Measurements from ENCODE around the gene C9orf85. TPM values are rescaled to one million over a fixed set of nuclear protein-coding genes. Genes with fewer than 3 reads are reported as not detected.

The C9orf85 gene
- total and polyA plus RNA-seq, 9 of the 15 experiments (the other 6 are each of a cell fraction or from before 2014, with no cell fraction given) = 6.7 to 17.6 (median 13.0) TPM

DNA sequence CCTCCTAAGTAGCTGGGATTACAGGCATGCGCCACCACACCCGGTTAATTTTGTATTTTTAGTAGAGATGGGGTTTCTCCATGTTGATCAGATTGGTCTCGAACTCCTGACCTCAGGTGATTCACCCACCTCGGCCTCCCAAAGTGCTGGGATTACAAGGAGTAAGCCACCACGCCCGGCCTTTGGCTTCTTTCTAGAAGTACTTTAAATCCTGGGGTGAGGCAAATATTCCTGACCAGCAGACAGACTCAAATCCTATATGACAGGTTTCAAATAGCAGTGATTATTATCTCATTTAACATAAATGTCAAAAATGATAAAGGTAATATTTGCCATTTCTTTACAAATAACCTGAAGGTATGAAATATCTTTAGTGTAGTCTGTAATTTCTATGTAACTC, 36.1 kb upstream of the C9orf85 start (continued):
- TF ChIP-seq ILF3 (IDR thresholded peaks at IDR 0.05; ENCODE audit: borderline replicate concordance) (no peak), ZNF232 (CRISPR knock-in tag; IDR thresholded peaks at IDR 0.05) (no peak), MCM5 (IDR thresholded peaks at IDR 0.05; ENCODE audit: low read depth) (no peak), NCOA6 (IDR thresholded peaks at IDR 0.05) (no peak), POLR2AphosphoS2 (IDR thresholded peaks at IDR 0.05; ENCODE audit: low read length) (no peak), PURB (CRISPR knock-in tag; IDR thresholded peaks at IDR 0.05; ENCODE audit: low read depth) (no peak)
- TF ChIP-seq, protein P1, sequence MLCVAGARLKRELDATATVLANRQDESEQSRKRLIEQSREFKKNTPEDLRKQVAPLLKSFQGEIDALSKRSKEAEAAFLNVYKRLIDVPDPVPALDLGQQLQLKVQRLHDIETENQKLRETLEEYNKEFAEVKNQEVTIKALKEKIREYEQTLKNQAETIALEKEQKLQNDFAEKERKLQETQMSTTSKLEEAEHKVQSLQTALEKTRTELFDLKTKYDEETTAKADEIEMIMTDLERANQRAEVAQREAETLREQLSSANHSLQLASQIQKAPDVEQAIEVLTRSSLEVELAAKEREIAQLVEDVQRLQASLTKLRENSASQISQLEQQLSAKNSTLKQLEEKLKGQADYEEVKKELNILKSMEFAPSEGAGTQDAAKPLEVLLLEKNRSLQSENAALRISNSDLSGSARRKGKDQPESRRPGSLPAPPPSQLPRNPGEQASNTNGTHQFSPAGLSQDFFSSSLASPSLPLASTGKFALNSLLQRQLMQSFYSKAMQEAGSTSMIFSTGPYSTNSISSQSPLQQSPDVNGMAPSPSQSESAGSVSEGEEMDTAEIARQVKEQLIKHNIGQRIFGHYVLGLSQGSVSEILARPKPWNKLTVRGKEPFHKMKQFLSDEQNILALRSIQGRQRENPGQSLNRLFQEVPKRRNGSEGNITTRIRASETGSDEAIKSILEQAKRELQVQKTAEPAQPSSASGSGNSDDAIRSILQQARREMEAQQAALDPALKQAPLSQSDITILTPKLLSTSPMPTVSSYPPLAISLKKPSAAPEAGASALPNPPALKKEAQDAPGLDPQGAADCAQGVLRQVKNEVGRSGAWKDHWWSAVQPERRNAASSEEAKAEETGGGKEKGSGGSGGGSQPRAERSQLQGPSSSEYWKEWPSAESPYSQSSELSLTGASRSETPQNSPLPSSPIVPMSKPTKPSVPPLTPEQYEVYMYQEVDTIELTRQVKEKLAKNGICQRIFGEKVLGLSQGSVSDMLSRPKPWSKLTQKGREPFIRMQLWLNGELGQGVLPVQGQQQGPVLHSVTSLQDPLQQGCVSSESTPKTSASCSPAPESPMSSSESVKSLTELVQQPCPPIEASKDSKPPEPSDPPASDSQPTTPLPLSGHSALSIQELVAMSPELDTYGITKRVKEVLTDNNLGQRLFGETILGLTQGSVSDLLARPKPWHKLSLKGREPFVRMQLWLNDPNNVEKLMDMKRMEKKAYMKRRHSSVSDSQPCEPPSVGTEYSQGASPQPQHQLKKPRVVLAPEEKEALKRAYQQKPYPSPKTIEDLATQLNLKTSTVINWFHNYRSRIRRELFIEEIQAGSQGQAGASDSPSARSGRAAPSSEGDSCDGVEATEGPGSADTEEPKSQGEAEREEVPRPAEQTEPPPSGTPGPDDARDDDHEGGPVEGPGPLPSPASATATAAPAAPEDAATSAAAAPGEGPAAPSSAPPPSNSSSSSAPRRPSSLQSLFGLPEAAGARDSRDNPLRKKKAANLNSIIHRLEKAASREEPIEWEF (CRISPR knock-in tag; IDR thresholded peaks at IDR 0.05) = no peak

DNA sequence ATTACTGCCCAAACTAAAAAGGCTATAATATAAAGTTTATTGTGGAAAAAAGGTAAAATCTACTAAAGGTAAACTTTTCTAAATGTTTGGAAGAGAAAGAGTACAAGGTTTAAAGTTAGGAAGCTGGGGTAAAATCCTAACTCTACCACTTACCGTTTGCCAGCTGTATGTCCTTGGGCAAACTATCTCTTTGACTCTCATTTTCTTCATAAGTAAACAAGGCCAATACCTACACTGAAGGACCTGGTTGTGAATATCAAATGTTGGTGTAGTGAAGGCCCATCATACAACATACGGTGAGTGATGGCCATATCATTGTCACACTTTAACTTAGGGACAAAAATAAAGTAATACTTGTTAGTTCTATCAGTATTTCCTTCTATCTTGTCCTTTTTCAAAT, 35.3 kb upstream of the C9orf85 start:
- DNase-seq (ENCODE audit: extremely low read depth in 1 of 4, low spot score in 3 of 4) = no peak
- H3K27me3 ChIP-seq (ENCODE audit: control insufficient read depth in 2 of 2, insufficient read depth in 2 of 2, low read length in 2 of 2) = no peaks in the 10 kb centered on the region
- peaks cover 2% of the 10 kb centered on the region; the same call in 1 of the 2 replicates for H3K9me3 ChIP-seq (replicated peaks; ENCODE audit: control insufficient read depth, insufficient read depth, low read depth, low read length)
- FAIRE-seq = no peak
- H3K4me1 ChIP-seq (replicated peaks in 1 of 2; ENCODE audit: control insufficient read depth in 2 of 2, insufficient read depth in 2 of 2, low read length in 2 of 2) = no peaks in the 10 kb centered on the region
- no TSS peak for BruUV-seq (replicated peaks)
- intact Hi-C loops (cut with micrococcal nuclease) = no loop called here
- ChIA-PET CTCF (ENCODE audit: low intra/inter-chr PET ratio) (no interaction called here), POLR2A (no interaction called here)
- no peak overlapping the region for H3K4me2 ChIP-seq (ENCODE audit: insufficient read depth, low read length)
- no peak overlapping the region for H3K4me3 ChIP-seq
- H3K36me3 ChIP-seq (ENCODE audit: control insufficient read depth, insufficient read depth, low read length) = peaks cover 12% of the 10 kb centered on the region; the same call in 1 of the 3 replicates
- no peak overlapping the region for H3K27ac ChIP-seq (ENCODE audit: extremely low read depth, low read depth, low read length)
- H4K20me1 ChIP-seq (replicated peaks; ENCODE audit: control insufficient read depth, insufficient read depth, low read length) = no peaks in the 10 kb centered on the region
- H3K79me2 ChIP-seq (ENCODE audit: control insufficient read depth, insufficient read depth, low read length) = peaks cover 54% of the 10 kb centered on the region
- H3K9ac ChIP-seq (ENCODE audit: insufficient read depth in 1 of 2, low read depth in 2 of 2, low read length in 2 of 2) = no peak overlapping the region
- ATAC-seq = no peak
- H2AFZ ChIP-seq (ENCODE audit: low read depth, low read length) = no peak overlapping the region
- H3K9me1 ChIP-seq (ENCODE audit: control insufficient read depth, insufficient read depth, low read length) = no peaks in the 10 kb centered on the region
- in situ Hi-C loops (cut with MboI) = no loop called here
- WGBS (ENCODE audit: insufficient coverage, low coverage, missing lambda C conversion rate) = 92% methylated on average over 2 of the region's 2 CpGs
- TF ChIP-seq ZNF224 (CRISPR knock-in tag; IDR thresholded peaks at IDR 0.05) (no peak), NCOA4 (IDR thresholded peaks at IDR 0.05; ENCODE audit: partially characterized antibody) (no peak), ZNF395 (CRISPR knock-in tag; IDR thresholded peaks at IDR 0.05) (no peak), HCFC1 (IDR thresholded peaks at IDR 0.05; ENCODE audit: low read depth, low read length) (no peak), ZNF217 (CRISPR knock-in tag; IDR thresholded peaks at IDR 0.05) (no peak), ATF4 (CRISPR knock-in tag; IDR thresholded peaks at IDR 0.05) (no peak), ZNF695 (CRISPR knock-in tag; IDR thresholded peaks at IDR 0.05) (no peak), RBM15 (IDR thresholded peaks at IDR 0.05; ENCODE audit: insufficient read depth, low read length) (no peak), ZNF780A (CRISPR knock-in tag; IDR thresholded peaks at IDR 0.05) (no peak)
